GM04503 (cell line): Measurements from ENCODE around the gene ZNF879.

Experiments
- DNase-seq: peaks from one replicate; pipeline ENCODE4 v3.0.0-alpha.2; 2012; ENCODE audit warnings: low read depth

The ZNF879 gene

GRCh38 chr5:179023528-179024189, at the start of gene ZNF879:
Gene ZNF879 (plus strand): TSS chr5:179023804. CDS start chr5:179025005, 1,201 bp downstream.
- peak; percentile 70 for DNase-seq

GRCh38 chr5:178981381-178981780, 42.2 kb upstream of the ZNF879 start:
- DNase-seq: no peak

- no peak for DNase-seq
Measured at GRCh38 chr5:178982941-178983340, 40.7 kb upstream of the ZNF879 start.

GRCh38 chr5:178983728-178984127, 39.9 kb upstream of the ZNF879 start:
- no peak for DNase-seq

- no peak for DNase-seq
Measured at GRCh38 chr5:178984145-178985072, 39.2 kb upstream of the ZNF879 start.

GRCh38 chr5:178986326-178986960, 37.2 kb upstream of the ZNF879 start:
- DNase-seq: no peak

GRCh38 chr5:178988436-178989220, 35.0 kb upstream of the ZNF879 start:
- no peak for DNase-seq

- DNase-seq: no peak
Measured at GRCh38 chr5:178989311-178989710, 34.3 kb upstream of the ZNF879 start.

GRCh38 chr5:178990491-178990890, 33.1 kb upstream of the ZNF879 start:
- no peak for DNase-seq

GRCh38 chr5:178991190-178992145, 32.1 kb upstream of the ZNF879 start:
- no peak for DNase-seq

GRCh38 chr5:178992291-178992895, 31.2 kb upstream of the ZNF879 start:
- DNase-seq: no peak

GRCh38 chr5:178993236-178993765, 30.3 kb upstream of the ZNF879 start:
- DNase-seq: no peak

- no peak for DNase-seq
Measured at GRCh38 chr5:178993955-178994579, 29.5 kb upstream of the ZNF879 start.

- no peak for DNase-seq
Measured at GRCh38 chr5:178994580-178995340, 28.8 kb upstream of the ZNF879 start, which contains the start of gene GRM6. Gene GRM6 (minus strand): TSS chr5:178995320. CDS start chr5:178994944, 376 bp downstream.

GRCh38 chr5:178995341-178995690, 28.3 kb upstream of the ZNF879 start:
- no peak for DNase-seq

GRCh38 chr5:178996156-178996555, 27.4 kb upstream of the ZNF879 start:
- no peak for DNase-seq

- DNase-seq: no peak
Measured at GRCh38 chr5:178997191-178997590, 26.4 kb upstream of the ZNF879 start.

GRCh38 chr5:178998441-178998840, 25.2 kb upstream of the ZNF879 start:
- no peak for DNase-seq

GRCh38 chr5:179006564-179006963, 17.0 kb upstream of the ZNF879 start:
- no peak for DNase-seq
